C1 segment of cervical spinal cord (tissue), 14 donors: Measurements from ENCODE around the gene ZIC1.

Source experiments
- DNase-seq, 14 donors: peaks; one replicate each; lab custom pipeline; 2025; lab: John Stamatoyannopoulos, UW

Gene ZIC1

GRCh38 chr3:147395899-147396711 lies 13.1 kb upstream of the ZIC1 start:
- DNase-seq: no peak

- no peak for DNase-seq
Observed at GRCh38 chr3:147396712-147397046, 12.5 kb upstream of the ZIC1 start.

GRCh38 chr3:147397155-147397874 lies 11.8 kb upstream of the ZIC1 start:
- peak in 7 of 14 donors; percentile 15 to 97 (median 33) for DNase-seq

GRCh38 chr3:147397875-147398812 lies 11.0 kb upstream of the ZIC1 start:
- DNase-seq: no peak

DNA sequence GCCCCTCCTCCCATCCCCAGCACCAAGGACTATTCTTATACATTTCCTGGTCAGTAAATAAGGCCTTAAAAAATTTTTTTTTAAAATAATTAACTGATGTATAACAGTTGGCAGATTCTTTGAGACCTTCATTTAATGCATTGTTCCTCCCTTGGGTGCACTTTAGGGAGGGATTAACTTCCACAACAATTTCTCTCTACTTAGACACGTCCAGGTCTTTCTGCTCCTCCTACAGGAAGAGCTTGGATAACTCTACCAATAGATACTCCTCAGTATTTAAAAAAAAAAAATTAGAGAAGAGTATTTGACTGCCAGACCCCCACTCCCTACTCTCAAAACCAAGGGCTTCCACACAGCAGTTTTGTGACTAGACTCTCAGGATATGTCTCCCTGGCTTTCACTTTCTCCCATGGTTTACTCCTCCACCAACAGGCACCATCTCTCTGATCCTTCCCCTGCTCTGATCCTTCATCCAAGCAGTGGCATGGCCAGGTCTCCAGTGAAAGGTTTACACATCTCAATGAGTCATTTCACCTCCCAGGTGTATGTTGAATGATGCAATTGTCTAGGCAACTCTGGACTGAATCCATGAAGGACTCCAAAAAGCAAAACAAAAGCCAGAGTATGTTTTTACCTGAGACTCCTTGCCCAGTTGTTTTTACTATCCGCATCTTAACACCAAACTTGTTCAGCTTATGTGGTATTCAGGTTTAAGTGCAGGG lies 10.2 kb upstream of the ZIC1 start:
- DNase-seq: no peak

DNA sequence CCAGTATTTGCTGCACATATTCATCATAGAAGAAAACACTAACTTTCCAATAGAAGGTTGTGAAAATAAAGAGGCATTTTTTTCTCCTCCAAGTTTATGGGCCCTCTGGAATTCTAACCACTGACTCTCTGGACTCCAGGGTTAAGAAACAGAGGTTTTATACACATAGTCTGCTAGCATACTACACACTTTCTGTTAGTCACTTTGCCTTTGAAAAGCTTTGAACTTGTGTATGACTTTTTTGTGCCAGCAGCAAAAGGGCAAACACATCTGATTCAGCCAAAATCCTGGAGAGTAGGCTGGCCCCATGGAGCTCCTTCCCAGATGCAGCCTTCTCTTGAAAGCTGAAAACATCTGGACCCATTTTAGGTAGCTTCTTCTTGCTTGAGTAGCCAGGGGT lies 9.1 kb upstream of the ZIC1 start:
- DNase-seq: no peak

- DNase-seq: no peak
Observed at GRCh38 chr3:147400999-147401398, 8.2 kb upstream of the ZIC1 start.

GRCh38 chr3:147401421-147401820 lies 7.7 kb upstream of the ZIC1 start:
- DNase-seq: no peak

GRCh38 chr3:147402159-147402558 lies 7.0 kb upstream of the ZIC1 start:
- DNase-seq: no peak

DNA sequence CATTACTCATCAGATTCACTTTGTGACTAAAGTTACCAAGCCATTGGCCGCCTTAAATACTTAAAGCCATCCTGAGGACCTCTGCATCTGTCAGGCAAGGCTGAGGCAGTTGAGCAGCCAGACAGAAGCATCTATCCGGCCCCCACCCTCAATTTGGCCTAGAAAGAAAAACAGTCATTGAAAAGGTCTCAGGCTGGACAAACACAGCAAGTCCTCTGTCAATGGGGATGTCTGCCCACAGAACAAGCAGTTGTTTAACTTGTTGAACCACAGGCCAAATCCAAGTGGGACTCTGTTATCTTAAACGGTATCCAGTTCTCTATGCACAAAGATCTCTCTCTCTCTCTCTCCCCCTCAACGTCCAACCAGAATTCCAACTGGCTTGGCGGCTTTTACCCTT lies 5.7 kb upstream of the ZIC1 start:
- no peak for DNase-seq

- no peak for DNase-seq
Observed at GRCh38 chr3:147404000-147404799, 5.0 kb upstream of the ZIC1 start.

- DNase-seq: no peak
Observed at GRCh38 chr3:147404800-147405230, 4.3 kb upstream of the ZIC1 start.

GRCh38 chr3:147405231-147406027 lies 3.7 kb upstream of the ZIC1 start:
- peak in 1 of 14 donors; percentile 85 for DNase-seq

DNA sequence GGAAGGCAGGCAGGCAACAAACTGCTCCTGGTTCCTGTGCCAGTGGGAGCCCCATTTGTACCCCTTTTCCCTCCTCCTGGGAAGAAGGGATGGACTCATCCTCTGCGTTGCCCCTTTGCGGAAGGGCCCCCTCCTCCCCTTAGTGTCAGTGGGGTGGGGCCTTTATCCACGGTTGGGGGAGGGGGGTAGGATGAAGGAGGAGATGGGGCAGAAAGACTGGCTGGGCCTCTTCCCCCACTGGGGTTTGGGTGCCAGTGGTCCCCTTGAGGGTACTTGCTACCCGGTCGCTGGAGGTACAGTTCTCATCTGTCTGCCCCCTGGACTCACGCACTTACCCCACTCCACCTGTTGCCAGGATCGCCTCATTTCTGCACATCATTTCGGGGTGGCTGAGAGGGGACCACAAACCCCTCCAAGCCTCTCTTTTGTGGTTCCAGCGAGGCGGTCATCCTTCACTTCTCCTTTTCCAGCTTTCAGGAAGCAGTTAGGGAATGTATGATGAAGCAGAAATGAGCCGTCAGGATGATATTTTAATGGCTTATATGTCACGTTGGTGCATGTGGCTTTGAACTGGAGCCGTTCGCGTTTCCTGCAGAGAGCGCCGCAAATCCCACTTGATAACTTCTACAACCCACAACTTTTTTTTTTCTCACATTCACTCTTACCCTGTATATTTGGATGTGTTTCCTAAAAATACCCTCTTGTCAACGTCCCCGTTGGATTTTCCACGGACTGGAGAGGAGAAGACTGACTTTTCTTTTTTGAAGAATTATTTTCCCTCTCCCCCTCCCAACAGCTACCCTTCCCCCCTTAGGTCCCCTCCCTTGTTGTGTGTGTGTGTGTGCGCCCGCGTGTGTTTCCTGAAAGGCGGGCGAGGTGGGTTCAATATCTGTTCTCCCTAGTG lies 2.9 kb upstream of the ZIC1 start, which contains the start of gene ZIC4:
Gene ZIC4 (minus strand): TSS at position 516 of the 904 bp plus-strand sequence. CDS start 3,746 bp downstream, outside the sequence.
- no peak for DNase-seq

DNA sequence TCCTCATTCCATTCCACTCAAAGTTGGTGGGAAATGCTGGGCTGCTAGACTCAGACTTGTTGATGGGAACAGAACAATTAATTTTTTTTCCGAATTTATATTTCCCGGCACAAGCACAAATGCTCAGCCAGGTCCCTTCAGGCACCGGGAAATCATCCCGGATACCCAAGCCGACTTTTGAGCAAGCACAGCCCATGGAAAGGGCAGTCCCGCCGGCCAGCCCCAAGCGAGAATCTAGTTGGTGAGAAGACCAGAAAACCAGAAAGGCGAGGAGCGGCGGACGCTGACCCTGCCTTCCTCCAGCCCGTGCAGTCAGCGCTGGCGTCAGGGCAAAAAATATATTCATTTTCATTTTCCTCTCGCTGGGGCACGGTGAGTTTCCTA lies 2.1 kb upstream of the ZIC1 start:
- DNase-seq: peak in 1 of 14 donors; percentile 25

GRCh38 chr3:147407498-147408187 lies 1.5 kb upstream of the ZIC1 start:
- no peak for DNase-seq

DNA sequence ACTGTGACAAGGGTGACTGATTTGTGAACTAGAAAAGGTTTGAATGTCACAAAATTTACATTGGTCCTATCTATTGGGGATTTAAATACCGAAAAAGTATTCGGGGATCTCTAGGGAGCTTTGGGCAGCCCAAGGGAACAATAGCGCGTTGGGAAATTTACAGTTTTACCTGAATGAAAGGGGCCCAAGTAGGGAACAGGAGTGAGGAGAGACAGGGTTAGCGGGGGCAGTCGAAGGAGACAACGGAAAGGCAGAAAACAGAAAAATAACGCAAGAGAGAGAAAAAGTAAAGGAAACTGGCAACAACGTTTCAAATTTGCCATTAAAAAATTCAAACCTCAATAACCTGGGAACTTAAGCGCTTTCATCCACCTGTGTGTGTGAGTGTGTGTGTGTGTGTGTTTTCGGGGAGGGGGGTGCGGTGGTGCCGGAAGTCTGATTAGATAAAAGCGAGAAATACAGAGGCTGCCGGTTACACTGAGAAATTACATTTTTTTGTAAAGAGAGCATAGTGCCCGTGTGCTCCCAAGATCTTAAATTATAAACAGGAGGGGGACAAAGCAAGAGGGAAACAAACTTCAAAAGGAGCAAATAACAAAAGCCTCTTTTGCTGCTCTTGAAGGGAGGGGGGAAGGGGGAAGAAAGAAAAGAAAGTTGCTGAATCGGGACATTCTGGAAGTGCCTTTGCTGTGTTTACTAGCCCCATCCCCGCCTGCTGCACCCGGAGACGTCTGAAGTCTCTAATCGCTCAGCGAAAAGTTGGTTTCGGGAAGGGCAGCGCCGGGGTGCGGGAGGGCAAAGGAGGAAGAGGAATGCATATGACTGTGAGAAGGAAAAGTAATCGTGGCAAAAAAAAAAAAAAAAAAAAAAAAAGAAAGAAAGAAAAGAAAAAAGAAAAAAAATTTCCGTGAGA lies 721 bp upstream of the ZIC1 start:
- DNase-seq: no peak
